ENCODE measurements around the gene PSMC3IP. TPM values are rescaled to one million over a fixed set of nuclear protein-coding genes. Genes with fewer than 3 reads are reported as not detected.
"Not testable (repeated sequence)": the region's sequence is repeated elsewhere in the genome, so short reads cannot be mapped to it uniquely, and the experiment has no call there.

PSMC3IP gene
- polyA plus RNA-seq, 3 donors, result 1.2 TPM; not detected in 2

DNA sequence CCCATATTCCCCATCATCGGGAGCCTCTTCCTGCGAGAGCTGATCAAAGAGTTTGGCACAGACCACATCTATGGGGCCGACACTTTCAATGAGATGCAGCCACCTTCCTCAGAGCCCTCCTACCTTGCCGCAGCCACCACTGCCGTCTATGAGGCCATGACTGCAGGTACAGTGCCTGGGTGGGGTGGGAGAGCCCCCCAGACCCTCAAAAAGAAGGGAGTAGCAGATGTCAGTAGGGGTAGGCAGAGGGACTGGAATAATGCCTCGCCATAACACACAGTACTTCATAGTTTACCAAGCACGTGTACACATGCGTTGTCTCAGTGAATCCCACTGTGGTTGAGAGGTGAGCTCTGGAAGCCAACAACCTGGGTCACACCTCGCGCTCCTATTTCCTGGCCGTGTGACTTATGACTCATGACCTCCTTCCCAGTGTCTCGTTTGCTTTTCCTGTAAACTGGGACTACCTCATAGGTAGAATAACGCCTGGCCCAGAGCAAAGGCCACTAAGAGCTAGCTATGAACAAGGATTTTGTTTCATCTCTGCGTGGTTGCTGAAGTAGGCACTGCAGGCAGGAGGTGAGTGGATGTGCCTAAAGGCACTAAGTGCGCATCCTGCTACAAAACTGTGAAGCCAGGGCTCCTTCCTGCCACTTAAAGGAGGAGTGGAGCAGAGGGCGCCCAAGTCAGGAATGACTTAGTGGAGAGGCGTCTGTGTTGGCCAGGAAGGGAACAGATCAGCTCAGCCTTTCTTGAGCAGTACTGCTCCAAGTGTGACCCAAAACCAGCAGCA is 36.3 kb downstream of the PSMC3IP start:
- H3K4me1 Mint-ChIP-seq, result peaks cover 15% of the 10 kb centered on the region
- no peak overlapping the region for H3K4me2 ChIP-seq (replicated peaks; ENCODE audit: extremely low read depth, low read length, poor library complexity, severe bottlenecking)
- no peaks in the 10 kb centered on the region for H3K9me3 ChIP-seq (replicated peaks in 1 of 2; ENCODE audit: control insufficient read depth in 1 of 2, insufficient read depth in 1 of 2, low read length in 2 of 2)
- H3K27me3 Mint-ChIP-seq (ENCODE audit: low read depth in 3 of 3), result peaks cover 0 to under 1% (median under 1%) of the 10 kb centered on the region in 3 donors
- H3K27ac Mint-ChIP-seq, result peak overlapping the region in 2 of 7 donors; percentile 30 to 70
- no peaks in the 10 kb centered on the region for H3K27me3 ChIP-seq (ENCODE audit: control insufficient read depth in 2 of 2, insufficient read depth in 2 of 2, low read length in 2 of 2)
- intact Hi-C loops (cut with micrococcal nuclease), result no loop called here
- peaks cover 21% of the 10 kb centered on the region for H4K20me1 ChIP-seq (ENCODE audit: insufficient read depth, low read length)
- peaks cover 53 to 76% of the 10 kb centered on the region in 2 donors for H3K36me3 Mint-ChIP-seq
- no peak for DNase-seq
- H3K79me2 ChIP-seq (ENCODE audit: insufficient read depth, low read length), result peaks cover 13% of the 10 kb centered on the region
- H3K9ac ChIP-seq (ENCODE audit: insufficient read depth, low read length, poor library complexity, severe bottlenecking), result no peak overlapping the region
- no peak overlapping the region for H3K4me3 Mint-ChIP-seq
- H3K4me3 ChIP-seq (replicated peaks in 1 of 3; ENCODE audit: low read depth in 2 of 3, low read length in 3 of 3), result no peak overlapping the region
- H3K36me3 ChIP-seq (replicated peaks in 1 of 2; ENCODE audit: control insufficient read depth in 1 of 2, insufficient read depth in 2 of 2, low read length in 2 of 2), result peaks cover 48 to 60% of the 10 kb centered on the region in 2 donors
- H3K4me1 ChIP-seq (ENCODE audit: control insufficient read depth in 1 of 2, insufficient read depth in 2 of 2, low read length in 2 of 2), result peaks cover 10 to 11% of the 10 kb centered on the region in 2 donors
- WGBS (ENCODE audit: insufficient coverage), result 84% methylated on average over 10 of the region's 17 CpGs
- H3K27ac ChIP-seq (ENCODE audit: low read depth in 1 of 2, low read length in 2 of 2), result no peak overlapping the region
- TF ChIP-seq, protein P1, sequence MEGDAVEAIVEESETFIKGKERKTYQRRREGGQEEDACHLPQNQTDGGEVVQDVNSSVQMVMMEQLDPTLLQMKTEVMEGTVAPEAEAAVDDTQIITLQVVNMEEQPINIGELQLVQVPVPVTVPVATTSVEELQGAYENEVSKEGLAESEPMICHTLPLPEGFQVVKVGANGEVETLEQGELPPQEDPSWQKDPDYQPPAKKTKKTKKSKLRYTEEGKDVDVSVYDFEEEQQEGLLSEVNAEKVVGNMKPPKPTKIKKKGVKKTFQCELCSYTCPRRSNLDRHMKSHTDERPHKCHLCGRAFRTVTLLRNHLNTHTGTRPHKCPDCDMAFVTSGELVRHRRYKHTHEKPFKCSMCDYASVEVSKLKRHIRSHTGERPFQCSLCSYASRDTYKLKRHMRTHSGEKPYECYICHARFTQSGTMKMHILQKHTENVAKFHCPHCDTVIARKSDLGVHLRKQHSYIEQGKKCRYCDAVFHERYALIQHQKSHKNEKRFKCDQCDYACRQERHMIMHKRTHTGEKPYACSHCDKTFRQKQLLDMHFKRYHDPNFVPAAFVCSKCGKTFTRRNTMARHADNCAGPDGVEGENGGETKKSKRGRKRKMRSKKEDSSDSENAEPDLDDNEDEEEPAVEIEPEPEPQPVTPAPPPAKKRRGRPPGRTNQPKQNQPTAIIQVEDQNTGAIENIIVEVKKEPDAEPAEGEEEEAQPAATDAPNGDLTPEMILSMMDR (IDR thresholded peaks at IDR 0.05), result no peak
- H3K9me3 Mint-ChIP-seq, result no peaks in the 10 kb centered on the region
- no peak overlapping the region for H2AFZ ChIP-seq (ENCODE audit: insufficient read depth, low read depth, low read length, poor library complexity, severe bottlenecking)

- H3K4me3 ChIP-seq (replicated peaks in 1 of 3; ENCODE audit: low read depth in 2 of 3, low read length in 3 of 3); H3K9me3 Mint-ChIP-seq; H3K27ac ChIP-seq (ENCODE audit: low read depth in 1 of 2, low read length in 2 of 2); DNase-seq; H3K4me2 ChIP-seq (replicated peaks; ENCODE audit: extremely low read depth, low read length, poor library complexity, severe bottlenecking); H3K27me3 Mint-ChIP-seq (ENCODE audit: low read depth in 3 of 3); H3K4me3 Mint-ChIP-seq; H3K9me3 ChIP-seq (replicated peaks in 1 of 2; ENCODE audit: control insufficient read depth in 1 of 2, insufficient read depth in 1 of 2, low read length in 2 of 2); H3K27me3 ChIP-seq (ENCODE audit: control insufficient read depth in 2 of 2, insufficient read depth in 2 of 2, low read length in 2 of 2); H2AFZ ChIP-seq (ENCODE audit: insufficient read depth, low read depth, low read length, poor library complexity, severe bottlenecking); H3K9ac ChIP-seq (ENCODE audit: insufficient read depth, low read length, poor library complexity, severe bottlenecking); intact Hi-C loops (cut with micrococcal nuclease): not testable (repeated sequence)
- Mint-ChIP-seq H3K36me3 (peaks cover 53 to 75% of the 10 kb centered on the region in 2 donors), H3K4me1 (peaks cover 18% of the 10 kb centered on the region), H3K27ac (peak overlapping the region in 3 of 7 donors; percentile 35 to 70 (median 50))
- WGBS (ENCODE audit: insufficient coverage), result 89% methylated on average over 3 of the region's 4 CpGs
- H3K4me1 ChIP-seq (ENCODE audit: control insufficient read depth in 1 of 2, insufficient read depth in 2 of 2, low read length in 2 of 2), result peaks cover 13 to 15% of the 10 kb centered on the region in 2 donors
- H3K79me2 ChIP-seq (ENCODE audit: insufficient read depth, low read length), result peaks cover 13% of the 10 kb centered on the region
- H4K20me1 ChIP-seq (ENCODE audit: insufficient read depth, low read length), result peaks cover 21% of the 10 kb centered on the region
- H3K36me3 ChIP-seq (replicated peaks in 1 of 2; ENCODE audit: control insufficient read depth in 1 of 2, insufficient read depth in 2 of 2, low read length in 2 of 2), result peaks cover 48 to 60% of the 10 kb centered on the region in 2 donors
Observed at GRCh38 chr17:42540558-42540957, 37.0 kb downstream of the PSMC3IP start.

Measured in CD14-positive monocyte (primary cell).